HL-60/S4 treated with phorbol 12-myristate 13-acetate at 8.2 ng/mL for 4 days and 3 days (cell line): ENCODE data around the gene AGK.

Experiments
- in situ Hi-C: fragments of 300-500 bp; cut with MboI; formaldehyde crosslinking; loops from 2 replicates; pipeline ENCODE4 v1.15.0; 2022; ENCODE audit warnings: low sequenced_read_pairs

Gene AGK, protein sequence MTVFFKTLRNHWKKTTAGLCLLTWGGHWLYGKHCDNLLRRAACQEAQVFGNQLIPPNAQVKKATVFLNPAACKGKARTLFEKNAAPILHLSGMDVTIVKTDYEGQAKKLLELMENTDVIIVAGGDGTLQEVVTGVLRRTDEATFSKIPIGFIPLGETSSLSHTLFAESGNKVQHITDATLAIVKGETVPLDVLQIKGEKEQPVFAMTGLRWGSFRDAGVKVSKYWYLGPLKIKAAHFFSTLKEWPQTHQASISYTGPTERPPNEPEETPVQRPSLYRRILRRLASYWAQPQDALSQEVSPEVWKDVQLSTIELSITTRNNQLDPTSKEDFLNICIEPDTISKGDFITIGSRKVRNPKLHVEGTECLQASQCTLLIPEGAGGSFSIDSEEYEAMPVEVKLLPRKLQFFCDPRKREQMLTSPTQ

DNA sequence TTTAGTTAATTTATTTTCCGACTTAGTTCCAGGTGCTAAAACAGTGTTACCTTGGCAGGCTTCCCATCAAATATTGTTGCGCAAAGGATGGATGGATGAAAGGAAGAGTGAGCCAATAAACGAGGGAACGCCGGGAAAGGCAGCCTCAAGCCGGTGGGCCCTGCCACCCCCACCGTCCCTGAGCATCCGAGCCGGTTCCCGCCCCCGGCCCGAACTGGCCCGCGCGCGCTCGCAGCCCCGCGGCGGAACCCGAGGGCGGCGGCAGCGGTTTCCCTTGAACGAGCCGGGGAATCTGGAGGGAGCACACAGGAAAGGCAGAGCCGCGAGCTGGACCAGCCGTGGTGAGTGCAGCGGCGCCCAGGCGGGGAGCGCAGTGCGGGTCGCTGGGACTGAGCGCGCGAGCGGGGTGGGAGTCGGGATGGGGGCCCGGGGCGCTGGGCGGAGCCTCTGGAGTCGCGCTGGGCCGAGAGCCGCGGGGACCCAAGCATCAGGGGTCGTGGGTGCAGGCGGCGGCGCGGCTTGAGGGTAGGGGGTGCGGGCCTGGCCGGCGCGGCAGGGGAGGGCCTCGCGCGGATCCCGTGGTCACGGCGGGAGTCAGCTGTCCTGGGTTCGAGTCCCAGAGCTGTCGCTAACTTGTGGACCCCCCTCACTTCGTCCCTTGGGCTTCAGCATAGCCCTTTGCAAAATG lies at the start of gene AGK:
TSS of gene AGK (plus strand) at position 317 of the 688 bp plus-strand sequence. CDS start 4,057 bp downstream, outside the sequence.
- in situ Hi-C loops = no loop called here

DNA sequence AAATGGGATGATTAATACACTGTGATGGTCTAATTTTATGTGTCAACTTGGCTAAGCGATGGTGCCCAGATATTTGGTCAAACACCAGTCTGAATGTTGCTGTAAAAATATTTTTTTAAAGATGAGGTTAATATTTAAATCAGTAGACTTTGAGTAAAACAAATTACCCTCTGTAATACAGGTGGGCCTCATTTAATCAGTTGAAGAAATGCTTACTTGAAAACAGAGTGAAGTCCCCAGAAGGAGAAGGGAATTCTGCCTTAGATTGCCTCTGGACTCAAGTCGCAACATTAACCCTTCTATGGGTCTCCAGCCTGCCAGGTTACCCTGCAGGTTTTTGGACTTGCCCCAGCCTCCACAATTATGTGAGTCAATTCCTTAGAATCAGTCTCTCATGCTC lies 49.8 kb upstream of the AGK start:
- in situ Hi-C loops = no loop called here

DNA sequence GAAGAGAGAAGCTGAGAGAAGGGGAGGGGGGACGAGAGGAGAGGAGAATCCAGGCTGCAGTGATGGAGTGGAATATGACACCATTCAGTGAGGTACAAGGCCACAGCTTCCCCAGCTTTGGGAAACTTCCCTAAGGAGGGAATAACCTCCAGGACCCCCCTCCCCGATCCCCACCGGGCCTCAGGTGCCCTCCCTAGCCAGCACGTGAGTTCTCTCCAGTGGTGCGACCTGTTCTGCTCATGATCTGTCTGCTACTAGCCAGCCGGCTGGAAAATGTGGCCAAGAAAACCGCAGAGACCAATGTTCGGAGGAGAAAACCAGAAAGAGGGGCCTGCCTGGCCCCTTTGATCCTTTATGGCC lies 39.9 kb upstream of the AGK start:
- in situ Hi-C loops = no loop called here

DNA sequence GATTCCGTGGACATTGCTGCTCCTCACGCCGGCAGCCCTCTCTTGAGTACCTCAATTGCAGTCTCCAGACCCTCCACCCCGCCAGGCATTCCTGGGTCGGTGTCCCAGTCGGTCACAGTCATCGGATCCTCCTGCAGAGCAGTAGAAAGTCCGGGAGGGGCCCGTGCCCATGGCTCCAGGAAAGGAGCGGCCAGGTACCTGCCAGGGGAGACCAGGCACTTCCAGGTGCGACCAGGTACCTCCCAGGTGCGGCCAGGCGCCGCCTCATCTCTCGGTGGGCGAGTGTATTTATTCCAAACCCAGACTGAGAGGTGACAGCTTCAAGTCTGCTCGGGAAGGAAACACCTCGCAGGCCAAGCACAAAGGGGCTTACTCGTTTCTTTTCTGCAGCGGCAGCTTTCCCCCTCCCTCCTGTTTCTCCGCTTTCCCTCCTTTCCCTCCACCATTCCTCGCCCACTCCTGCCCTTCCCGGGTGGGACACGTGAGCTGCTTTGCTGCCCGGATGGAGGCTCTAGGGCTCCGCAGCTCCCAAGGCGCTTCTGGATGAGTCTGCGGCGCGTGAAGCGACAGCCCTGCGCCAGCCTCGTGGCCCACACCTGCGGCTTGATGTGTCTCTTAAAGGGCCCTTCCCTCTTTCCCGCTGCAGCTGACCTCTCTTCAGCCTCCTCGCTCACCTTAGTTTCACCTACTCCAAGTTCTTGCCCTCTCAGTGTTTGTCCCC lies 39.4 kb upstream of the AGK start:
- in situ Hi-C loops = no loop called here

DNA sequence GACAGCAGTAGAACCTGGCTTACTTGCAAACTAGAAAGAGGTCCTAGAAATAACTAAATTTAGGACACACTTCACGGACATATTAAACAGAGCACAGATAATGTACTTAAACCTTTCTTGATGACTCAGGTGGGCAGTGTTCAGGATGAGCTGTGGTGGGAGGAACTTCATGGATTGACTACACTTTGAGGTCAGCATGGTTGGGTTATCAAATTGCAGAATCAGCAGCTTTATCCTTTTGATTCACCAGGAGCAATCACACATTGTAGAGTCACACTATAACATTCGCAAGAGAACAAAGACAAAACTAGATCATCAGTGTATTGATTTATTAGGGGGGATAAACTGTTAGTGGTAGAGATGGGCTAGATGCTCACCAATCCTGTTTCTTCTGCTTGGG lies 38.6 kb upstream of the AGK start:
- in situ Hi-C loops = no loop called here

DNA sequence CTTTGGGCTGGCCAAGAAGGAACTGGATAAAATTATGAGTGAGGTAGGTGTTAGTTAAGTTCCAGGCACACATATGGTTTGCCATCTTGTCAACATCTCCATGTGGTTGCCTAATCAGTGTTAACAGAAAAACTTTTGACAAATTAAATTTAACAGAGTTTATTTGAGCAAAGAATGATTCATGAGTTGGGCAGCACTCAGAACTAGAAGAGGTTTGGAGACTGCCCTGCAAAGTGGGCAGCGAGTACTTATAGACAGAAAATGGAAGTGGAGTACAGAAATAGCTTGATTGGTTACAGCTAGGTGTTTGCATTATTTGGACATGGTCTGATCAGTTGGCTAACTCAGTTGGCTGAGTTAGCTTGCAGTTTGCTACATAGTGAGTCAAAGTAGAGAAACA lies 37.5 kb upstream of the AGK start:
- in situ Hi-C loops = no loop called here

DNA sequence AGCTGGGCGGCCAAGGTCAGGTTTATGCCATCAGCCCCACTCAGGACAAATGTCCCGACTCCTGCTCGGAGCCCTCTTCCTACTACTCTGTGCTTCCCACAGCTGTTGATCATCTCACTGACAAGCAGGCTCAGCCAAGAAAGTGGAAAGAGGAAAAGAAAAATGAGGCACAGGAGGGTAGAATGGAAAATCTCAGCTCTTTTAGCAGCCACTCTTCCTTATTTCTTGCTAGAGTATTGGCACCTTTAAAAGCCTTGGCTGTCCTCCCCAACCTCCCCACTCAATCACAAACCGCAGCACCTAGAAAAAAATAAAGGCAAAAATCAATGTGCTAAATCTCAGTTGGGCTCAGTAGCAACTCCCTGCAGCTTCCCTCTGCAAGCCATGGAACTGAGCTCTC lies 35.3 kb upstream of the AGK start:
- in situ Hi-C loops = no loop called here

DNA sequence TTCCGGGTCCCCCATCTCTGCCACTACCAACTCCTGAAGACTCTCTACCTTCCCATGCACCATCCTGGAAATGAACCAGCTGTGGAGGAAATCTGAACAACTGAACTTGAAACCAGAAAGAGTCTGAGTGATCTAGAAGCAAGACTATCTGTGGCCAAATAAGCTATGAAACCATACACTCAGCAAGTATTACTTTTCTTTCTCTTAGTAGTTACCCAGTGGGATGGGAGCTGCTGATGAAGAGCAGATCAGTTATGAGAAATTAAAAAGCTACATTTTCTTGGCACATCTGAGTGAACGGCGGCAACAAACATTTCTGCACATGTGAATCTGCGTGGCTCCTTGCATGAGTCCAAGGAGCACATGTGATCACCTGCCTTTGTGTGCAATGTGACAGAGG lies 31.6 kb upstream of the AGK start:
- in situ Hi-C loops = no loop called here

DNA sequence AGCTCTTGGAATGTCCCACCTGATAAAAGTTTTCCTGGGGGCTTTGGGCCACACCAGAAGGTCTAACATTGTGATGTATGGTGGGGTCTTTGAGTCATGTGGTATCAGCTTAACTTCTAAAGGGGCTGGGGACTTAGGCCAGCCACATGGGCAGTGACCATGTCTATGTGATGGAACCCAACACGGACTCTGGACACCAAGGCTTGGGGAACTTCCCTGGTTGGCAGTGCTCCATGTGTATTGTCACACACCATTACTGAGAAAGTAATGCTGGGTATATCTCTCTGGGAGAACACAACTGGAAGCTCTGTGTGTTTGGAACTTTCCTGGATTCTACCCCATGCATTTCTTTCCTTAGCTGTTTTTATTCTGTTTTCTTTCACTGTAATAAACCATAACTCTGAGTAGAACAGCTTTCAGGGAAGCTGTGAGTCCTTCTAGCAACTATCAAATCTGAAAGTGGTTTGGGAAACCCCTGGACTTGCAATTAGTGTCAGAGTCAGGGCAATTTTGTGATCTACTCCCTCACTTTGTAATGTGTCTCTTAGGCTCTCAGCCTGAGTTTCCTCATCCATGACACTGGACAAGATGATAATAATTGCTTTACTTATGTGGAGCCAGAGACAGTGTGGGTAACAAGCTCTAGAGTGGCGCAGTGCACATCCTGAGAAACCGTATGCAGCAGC lies 28.4 kb upstream of the AGK start:
- in situ Hi-C loops = no loop called here

DNA sequence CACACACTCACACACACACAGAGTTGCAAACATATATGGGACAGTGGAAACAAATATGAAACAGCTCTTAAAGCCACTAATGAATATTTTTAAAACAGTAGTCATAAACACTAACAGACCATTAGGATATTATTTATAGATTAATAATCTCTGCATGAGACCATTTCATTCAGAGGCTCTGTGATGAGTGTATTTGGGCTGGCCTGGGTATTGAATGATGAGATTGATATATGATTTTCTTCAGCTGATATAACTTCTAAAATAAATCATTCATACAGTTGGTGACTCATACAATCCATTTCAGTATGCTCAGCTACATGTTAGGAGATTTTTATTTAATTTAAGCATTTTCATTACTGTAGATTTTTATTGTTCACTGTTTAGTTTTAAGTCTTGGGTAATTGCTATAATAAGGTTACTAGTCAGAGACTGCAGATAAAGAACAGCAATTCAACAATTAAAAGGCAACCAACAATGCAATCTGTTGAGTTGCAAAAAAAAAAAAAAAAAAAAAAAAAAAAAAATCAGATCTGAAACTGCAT lies 25.2 kb upstream of the AGK start:
- in situ Hi-C loops = no loop called here

DNA sequence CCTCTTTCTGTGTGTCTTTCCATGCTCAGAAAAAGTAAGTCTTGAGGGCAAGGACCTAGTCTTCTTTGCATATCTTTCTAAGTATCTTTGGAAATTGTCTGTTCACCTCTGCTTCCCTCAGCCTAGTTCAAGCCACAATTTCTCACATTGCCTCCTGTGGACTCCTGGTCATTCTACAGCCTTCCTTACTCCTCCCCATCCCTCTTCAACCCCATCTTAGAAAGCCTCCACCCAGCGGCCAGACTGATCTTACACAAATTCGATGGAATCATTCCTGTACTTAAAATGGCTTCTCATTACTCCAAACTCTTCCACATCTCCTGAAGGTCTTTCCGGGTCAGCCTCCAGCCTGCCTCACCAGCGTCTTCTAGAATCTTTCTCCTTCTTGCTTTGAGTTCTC lies 24.1 kb upstream of the AGK start:
- in situ Hi-C loops = no loop called here

DNA sequence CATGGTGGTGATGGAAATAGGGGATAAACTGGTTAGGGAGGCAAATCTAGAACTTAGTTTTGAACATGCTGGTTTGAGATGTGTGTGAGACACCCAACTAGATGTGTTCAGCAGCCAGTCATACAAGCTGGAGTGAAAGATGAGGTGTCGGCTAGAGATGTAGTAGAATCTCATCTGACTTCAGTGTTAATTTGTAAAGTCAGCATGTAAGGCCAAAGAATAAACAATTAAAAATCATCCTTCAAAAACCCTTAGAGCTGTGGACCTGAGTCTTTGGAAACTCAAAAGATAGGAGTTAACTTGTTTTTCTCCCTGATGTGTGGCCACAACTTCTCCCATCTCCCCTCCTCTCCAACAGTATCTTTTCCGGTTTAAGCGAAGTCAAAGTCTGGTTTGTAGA lies 22.8 kb upstream of the AGK start:
- in situ Hi-C loops = no loop called here

DNA sequence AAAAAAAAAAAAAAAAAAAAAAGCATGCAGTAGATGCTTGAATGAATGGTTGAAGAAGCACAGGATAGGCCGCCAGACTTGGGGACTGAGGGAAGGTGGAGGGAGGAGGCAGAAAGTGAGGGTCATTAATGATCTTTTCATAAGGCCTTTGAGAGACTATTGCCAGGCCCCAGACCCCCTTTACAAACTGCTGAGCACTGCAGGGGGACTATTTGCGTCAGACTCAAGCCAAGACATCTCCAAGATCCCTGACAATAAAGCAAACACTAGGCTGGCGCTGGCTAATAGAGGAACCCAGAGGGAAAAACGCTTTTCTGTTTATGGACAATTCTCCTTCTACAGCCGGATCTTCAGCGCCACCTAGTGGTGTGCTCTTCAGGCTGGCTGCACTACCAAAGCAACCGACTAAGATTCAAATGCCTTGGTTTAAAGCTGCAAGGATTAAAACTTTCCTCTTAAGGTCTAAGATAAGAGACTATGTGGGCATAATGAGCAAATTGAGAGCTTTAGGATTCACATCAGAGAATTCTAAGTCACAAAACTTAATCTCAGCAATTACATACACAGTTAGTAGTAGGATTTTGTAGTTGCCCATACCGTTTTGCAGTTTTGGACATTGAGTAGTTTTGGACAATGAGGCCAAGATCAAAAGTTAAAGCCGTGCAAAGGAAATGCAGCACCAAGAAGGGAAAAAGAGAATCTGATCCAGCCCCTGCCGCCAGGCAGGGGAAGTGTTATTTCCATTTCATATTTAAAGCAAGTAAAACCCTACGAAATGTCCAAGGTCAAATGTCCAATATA lies 17.9 kb upstream of the AGK start:
- in situ Hi-C loops = no loop called here

DNA sequence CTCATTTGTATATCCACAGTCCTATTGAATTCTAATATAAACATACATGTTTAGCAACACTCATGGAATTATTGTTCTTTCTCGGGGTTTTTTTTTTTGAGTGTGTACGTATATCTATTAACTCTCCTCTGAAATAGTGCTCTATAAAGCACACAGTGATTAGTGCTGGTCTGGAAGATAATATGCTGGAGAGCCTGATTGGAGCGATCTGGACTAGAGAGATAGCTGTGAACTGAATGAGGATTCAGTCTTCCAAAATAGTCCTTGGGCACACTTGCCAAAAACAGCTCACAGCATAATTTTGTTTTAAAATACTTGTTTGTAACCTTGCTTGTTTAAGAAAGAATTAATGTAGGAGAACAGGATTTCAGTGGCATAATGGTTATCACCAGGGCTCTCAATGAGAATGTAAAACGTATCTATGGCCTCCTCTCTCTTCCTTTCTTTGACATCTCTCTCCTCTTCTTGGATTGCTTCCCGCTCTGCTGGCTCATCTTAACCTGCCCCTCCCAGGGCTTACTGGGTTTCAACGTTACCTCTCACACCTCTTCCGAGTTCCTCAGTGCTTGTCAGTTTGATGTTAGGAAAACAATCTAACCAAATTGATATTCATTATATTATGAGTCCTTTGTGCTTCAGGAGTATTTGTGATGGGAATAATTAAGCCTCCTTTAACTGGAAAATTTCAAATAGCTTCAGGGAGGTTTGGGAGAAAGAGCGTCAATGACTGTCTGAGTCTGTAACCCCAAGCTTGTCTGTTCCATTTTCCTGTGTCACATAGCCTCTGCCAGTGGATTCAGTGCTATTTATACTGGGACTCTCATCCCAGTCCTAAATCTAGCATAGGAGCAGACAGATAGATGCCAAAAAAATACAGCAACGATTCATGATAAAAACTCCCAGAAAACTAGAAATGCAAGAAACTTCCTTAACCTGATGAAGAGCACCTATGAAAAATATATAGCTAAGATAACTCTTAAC lies 16.2 kb upstream of the AGK start:
- in situ Hi-C loops = no loop called here

DNA sequence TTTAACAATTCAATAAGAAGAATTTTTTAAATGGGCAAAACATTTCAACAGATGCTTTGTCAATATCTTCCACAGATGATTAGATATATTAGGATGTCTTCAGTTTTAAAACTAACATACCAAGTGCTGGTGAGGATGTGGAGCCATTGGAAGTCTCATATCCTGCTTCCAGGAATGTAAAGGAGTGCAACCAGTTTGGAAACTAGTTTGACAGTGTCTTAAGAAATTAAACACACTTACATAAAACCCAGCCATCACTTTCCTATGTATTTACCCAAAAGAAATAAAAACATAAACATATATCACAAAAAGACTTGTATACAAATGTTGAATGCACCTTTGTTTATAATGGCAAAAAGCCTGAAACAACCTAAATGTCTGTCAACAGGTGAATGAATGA lies 13.3 kb upstream of the AGK start:
- in situ Hi-C loops = no loop called here

DNA sequence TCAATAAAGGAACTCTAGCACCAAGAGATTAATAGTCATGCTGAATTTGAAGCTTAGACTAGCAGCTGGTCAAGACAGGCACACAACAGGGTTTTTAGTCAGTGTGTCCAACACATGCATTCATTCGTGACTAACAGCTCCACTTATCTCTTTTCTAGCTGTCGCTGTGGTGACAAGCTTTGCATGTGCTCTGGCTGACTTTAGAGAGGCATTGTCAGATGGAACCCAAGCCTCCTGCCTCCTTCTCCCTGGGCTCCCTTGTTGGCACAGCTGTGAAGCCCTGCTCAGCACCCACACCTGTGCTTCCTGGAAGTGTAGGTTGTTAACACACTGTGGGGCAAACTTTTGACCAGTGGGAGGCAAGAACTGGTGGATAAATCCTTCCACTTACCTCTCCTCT lies 9.8 kb upstream of the AGK start:
- in situ Hi-C loops = no loop called here

DNA sequence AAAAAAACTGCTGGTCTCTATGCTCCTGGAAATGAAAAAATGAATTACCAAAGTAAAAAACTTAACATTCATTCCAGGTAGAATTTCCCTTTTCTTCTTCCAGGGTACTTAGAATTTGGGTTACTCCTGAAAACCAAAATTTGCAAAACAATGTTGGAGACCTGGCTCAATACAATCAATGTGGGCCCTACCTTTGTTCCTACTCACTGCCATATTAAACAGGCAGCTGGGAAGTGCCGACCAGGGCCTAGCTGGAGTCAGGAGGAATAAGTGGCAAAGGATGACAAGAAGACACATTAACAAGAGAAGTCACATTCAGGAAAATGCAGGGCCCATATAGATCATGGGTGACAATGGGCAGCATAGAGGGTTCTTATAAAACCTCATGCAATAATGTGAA lies 6.4 kb upstream of the AGK start:
- in situ Hi-C loops = no loop called here

DNA sequence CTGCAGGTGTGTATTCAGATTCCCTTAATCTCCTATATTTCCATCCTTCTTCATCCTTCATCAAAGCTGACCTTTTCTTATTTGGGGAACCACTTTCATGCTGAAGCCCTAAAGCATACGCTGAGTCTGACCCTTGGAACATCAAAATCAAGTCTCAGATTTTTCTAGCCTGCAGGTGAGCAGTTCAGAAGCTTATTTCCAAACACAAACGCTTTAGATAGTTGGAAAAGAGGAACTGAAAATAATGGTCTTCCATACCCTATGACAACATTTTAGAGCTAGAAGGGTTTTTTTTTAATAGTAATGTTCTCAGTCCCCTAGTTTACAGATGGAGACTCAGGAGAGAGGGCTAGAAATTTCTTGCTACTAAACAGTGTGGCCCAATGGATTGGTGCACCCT lies 1.6 kb upstream of the AGK start:
- in situ Hi-C loops = no loop called here
